LHCN-M2 (cell line): Measurements from ENCODE around the gene PUM2. TPM values are rescaled to one million over a fixed set of nuclear protein-coding genes. Genes with fewer than 3 reads are reported as not detected.

Experiments used
- DNase-seq: peaks from one replicate; pipeline ENCODE4 v3.0.0-alpha.2; 2012; ENCODE audit warnings: low read depth
- total RNA-seq: library from RNA; depleted of rRNA; stranded (reverse); fragments of >200 nt; gene quantifications from 2 replicates; pipeline ENCODE4 v1.2.3, GENCODE V29; 2014

The PUM2 gene
- total RNA-seq, 1 experiment from 2014 or later: 27.4 TPM

DNA sequence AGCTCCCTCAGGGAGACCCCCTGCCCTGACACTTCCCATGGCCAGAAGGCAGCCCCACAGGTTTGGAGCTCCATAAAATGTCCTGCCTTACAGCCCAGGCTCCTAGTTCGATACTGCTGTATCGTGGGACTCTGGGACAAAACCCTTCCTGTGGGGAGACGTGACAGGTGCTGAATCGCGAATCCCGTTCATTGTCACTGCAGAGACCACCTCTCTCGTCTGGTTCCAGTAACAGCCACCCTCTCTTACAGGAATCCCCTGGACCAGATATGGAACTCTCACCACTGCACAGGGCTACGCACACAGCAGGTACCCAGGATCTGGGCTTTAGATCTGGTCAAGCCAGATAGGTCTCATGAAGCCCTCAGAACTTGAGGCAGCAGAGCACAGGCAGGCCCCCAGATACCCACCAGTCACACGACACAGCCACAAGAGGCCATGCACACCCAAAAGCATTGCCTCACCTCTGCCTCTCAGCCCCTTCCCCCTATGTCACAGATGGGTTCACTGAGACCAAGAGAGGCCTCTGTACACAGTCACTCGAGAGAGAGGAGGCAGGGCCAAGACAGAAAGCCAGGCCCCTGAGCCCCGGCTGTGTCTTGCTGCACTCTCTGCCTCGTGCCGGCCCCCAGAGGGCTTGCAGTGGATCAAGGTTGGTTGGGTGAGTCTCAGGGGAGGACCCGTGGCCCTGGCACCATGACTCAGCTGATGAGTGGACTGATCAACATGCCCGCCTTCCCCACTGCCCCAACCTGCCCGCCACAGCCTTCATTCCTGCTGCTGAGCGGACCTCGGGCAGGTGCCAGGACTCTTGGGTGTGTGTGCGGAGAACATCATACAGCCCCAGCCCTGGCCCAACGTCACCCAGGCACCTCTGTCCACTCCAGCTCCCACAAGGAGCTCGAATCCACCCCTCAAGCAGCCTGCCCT, 133.3 kb downstream of the PUM2 start:
- peak; percentile 46 for DNase-seq

DNA sequence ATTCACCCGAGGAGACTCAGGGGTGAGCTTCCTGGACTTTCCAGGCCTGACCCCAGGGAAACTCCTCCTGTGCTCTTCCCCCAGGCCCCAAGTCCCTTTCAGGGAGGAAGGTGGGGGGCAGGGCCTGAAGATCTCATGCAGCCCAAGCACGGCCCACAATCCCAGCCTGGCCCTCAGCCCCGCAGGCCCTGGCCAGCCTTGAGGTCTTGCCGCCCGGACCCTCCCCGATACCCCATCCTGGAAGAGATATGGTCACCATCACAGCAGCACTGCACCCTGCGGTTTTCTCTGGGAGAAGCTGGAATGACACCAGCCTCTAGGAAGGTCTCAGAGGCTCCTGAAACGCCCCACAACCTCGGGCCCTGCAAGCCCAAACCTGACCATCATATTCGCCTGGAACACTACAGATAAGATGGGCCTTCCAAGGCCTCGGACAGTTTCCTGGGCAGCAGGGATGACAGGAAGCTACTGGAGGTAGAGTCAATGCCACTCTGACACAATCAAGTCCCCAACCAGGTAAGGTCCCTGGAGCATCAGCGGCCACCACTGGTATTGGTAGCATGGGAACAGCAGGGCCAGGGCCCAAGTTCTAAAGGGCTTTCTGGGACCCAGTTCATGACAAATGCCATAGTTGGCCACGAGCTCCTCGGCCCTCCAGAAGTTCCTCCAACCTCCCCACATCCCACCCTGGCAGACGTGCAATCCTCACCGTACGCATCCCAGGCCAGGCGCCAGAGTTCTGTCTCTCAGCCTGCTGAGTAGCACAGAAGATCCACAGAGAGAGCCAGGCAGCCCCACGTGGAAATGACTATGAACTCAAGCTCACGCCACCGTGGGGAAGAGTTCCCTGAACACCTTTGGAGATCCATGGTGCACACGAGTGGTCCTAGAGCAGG, 134.3 kb downstream of the PUM2 start:
- DNase-seq: no peak

DNA sequence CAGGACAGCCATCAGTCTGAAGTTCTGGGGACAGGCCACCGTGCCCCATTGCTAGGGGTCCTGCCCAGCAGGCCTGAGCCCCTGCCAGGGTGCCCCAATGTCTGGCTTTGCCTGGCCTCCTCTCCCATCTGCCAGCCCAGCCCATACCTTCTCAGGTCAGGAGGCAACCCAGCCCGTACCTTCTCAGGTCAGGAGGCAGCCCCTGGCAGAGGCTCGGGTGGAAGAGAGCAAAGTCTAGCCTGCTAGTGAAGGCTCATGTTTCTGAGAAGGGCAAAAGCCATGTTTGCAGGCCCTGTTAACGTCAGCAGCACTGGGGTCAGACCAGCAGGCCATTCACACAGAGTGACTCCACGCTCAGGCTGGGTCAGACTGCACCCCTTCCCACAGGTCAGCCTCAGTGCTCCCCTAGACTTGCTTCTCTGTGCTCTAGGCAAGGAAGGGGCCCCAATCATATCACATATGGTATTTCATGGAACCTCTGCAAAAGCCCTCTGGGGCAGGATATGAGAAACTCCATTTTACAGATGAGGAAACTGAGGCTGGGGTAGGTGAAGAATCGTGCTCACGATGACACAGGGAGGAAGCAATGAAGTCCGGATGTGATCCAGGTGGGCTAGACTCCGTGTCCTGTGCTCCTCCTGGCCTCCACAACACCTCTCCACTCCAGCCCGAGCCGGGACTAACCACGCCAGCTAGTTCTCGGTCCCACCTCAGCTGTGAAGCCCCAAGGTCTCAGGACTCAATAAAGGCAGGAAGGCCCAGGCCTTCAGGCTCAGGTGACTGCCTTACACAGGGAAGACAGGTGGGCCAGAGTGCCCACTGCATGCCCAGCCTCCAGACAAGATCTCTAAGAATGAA, 135.2 kb downstream of the PUM2 start:
- DNase-seq: no peak

- no peak for DNase-seq
Measured at GRCh38 chr2:20214566-20215182, 136.0 kb downstream of the PUM2 start.

- DNase-seq: no peak
Measured at GRCh38 chr2:20213651-20214565, 136.7 kb downstream of the PUM2 start.

DNA sequence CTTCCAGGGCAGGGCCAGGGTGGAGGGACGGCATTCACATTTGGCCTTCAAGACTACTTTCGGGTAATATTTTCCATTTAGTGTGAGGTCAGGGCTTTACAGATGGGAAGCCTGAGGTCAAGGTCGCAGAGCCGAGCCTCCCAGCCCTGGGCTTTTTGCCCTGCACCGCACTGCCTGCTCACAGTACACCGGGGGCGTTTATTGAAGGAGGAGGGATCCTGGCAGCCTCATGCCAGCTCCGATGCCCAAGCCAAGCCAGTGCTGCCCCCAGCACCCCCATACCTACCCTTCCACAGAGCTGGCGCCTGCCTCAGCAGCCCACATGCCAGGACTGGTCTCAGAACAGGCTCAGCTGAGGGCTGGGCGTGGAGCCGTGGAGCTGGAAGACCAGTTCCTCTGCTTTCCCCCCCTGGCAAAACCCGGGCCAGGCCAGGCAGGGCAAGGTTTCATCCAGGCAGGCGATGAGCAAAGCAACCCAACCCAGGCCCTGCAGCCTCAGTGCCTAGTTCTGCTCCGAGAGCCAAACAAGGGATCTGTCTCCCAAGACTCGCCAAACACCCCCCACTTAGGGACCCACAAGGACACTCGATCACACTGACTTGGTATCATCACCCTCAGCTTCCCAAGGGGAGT, 137.7 kb downstream of the PUM2 start:
- no peak for DNase-seq

DNA sequence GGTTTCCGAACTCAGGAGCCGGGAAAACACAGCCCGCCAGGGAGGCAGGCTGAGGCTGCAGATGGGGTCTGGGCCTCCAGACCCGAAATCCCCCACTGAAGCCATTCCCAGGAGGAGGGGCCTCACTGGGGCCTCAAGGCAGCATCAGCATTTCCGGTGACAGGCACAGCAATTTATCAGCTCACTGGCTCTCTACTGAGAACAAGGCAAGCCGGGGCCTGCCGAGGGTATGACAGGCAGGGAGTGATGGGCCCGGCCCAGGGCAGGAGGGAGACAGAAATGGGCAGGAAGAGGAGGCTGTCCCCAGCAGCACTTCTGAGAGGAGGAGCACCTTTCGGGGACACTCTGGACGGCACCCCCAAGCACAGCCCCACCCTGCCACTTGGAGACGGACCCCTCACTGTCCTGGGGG, 138.2 kb downstream of the PUM2 start:
- DNase-seq: no peak

- DNase-seq: no peak
Measured at GRCh38 chr2:20211860-20212458, 138.7 kb downstream of the PUM2 start.

- no peak for DNase-seq
Measured at GRCh38 chr2:20211420-20211819, 139.2 kb downstream of the PUM2 start.

GRCh38 chr2:20210462-20210861, 140.2 kb downstream of the PUM2 start:
- no peak for DNase-seq

DNA sequence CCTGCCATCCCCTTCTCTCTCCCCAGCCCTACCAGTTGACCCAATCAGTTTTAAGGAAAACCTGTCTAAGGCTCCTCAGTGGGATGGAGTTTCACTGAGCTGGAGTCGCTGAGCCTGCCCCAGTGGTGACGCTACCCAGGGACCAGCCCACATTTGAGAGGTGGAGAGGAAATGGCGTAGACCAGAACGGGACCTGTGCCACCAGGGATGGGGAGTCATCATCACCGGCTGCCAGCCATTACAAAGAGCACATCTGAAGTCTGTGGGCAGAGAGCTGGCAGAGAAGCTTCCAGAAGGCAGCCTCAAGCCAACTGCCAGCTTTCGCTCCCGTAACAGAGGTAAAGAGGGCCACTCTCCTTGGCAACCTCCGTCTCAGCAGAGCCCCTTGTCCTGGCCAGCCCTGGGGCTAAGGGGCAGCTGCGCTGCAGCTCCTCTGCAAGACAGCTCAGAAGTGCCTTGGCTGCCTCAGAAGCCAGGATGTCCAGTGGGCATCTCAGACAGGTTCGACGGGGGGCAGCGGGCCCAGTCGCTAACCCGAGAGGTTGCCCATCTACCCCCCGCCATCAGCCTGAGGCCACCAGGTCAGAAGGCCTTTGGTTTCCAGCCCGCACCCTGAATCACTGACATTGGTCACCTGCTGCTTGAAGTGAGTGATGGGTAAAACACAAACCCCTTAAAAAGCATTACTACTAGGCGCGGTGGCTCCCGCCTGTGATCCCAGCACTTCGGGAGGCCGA, 141.1 kb downstream of the PUM2 start:
- DNase-seq: no peak

DNA sequence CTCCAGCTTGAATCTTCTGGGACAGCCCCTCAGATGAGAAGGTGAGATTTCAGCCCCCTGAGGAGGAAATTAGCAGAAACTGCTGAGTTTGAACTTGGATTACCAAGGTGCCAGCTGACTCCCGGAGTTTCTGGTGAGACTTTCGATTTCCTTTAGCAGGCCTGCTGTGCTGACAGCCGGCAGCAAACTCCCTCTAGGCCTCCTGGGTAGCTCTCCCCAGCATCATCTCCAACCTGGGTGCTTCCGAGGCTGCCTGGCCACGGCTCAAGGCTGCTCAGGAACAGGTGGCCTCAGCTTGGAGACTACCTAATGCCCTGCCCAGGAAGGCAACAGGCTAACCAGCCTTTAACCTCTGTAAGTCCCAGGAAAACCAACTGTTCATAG, 142.2 kb downstream of the PUM2 start:
- DNase-seq: no peak

- no peak for DNase-seq
Measured at GRCh38 chr2:20207051-20207450, 143.6 kb downstream of the PUM2 start.

- no peak for DNase-seq
Measured at GRCh38 chr2:20205915-20206524, 144.6 kb downstream of the PUM2 start.

GRCh38 chr2:20205069-20205468, 145.6 kb downstream of the PUM2 start:
- DNase-seq: no peak

DNA sequence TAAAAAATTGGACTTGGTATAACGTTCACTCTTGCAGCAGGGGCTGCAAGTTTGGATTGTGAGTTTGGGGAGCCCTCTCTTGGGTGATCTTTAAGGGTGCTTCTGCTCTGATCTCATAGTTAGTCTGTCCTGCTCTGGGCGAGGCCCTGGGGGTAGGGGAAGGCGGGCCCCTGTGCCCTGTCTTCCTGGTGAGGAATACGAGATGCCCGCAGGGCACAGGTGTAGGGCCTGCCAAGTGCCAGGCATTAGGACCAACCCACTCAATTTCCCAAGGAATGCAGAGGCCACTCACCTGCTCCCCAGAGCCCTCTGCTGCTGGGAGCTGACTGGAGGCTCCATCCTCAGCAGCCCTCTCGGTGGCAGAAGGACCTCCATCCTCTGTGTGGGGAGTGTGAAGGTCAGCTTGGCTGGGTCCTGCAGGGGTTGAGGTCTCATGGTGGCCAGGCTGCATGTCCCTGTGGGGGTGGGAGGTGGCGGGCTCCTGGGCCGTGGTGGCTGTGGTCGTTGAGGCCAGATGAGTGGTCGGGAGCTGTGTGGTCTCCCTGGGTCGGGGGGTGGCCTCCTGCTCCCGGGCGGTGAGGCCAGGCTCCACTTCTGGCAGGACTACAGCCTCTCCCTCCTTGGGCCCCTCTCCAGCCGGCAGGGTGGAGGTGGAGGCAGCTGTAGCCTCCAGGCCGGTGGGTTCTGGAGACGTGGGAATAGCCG, 147.0 kb downstream of the PUM2 start:
- no peak for DNase-seq

GRCh38 chr2:20203072-20203471, 147.6 kb downstream of the PUM2 start:
- DNase-seq: no peak
